Endothelial cell of umbilical vein (primary cell): ENCODE measurements around the gene BAMBI. TPM values are rescaled to one million over a fixed set of nuclear protein-coding genes. Genes with fewer than 3 reads are reported as not detected.

Experiments used
- BruUV-seq: library from RNA; stranded (reverse); fragments of 400-500 nt; replicated peaks from 2 replicates; lab custom pipeline; 2021; lab: Mats Ljungman, UMichigan
- CTCF ChIA-PET: fragments of 300-600, 350-600 bp; sonication (Branson Sonifier 250); formaldehyde crosslinking; loops from one replicate; lab custom pipeline; 2021; ENCODE audit warnings: antibody characterized with exemption, inconsistent platforms; lab: Charles Lee
- POLR2A ChIA-PET: fragments of 300-600, 350-600 bp; sonication (Branson Sonifier 250); formaldehyde crosslinking; loops from one replicate; lab custom pipeline; 2021; ENCODE audit warnings: antibody characterized with exemption, inconsistent platforms; lab: Charles Lee
- DNase-seq: peaks from one replicate; pipeline ENCODE4 v3.0.0-alpha.2; 2011; ENCODE audit warnings: low read depth, low spot score
- FAIRE-seq: peaks from 2 replicates; lab custom pipeline; 2011; peaks lifted over from hg19 to GRCh38; lab: Jason Lieb, UNC
- H2AFZ ChIP-seq: 2 replicates; pipeline ENCODE4 v1.6.0; 2012; ENCODE audit warnings: low read depth, low read length, control low read depth, inconsistent platforms
- H3K27ac ChIP-seq: 2 replicates; pipeline ENCODE4 v1.5.1; 2011; ENCODE audit warnings: low read depth, mild to moderate bottlenecking, control low read depth, low read length, moderate library complexity; ENCODE audit not compliant: insufficient read depth
- H3K27me3 ChIP-seq, 2 experiments: 2 replicates each; pipeline versions ENCODE4 v1.6.0 to v1.6.1; 2011; ENCODE audit warnings: low read length in 2 of 2, mixed read lengths in 1 of 2; ENCODE audit not compliant: control insufficient read depth in 2 of 2, insufficient read depth in 2 of 2
- H3K36me3 ChIP-seq, 2 experiments: 2 replicates in 1 of 2; 3 replicates in 1 of 2; pipeline ENCODE4 v1.5.1; 2011; ENCODE audit warnings: low read length in 2 of 2, mild to moderate bottlenecking in 1 of 2, moderate library complexity in 1 of 2; ENCODE audit not compliant: control insufficient read depth in 2 of 2, insufficient read depth in 2 of 2; ENCODE audit errors: extremely low read depth in 1 of 2
- H3K4me1 ChIP-seq: 3 replicates; pipeline ENCODE4 v1.5.1; 2011; ENCODE audit warnings: mild to moderate bottlenecking, low read length; ENCODE audit not compliant: control insufficient read depth, insufficient read depth; ENCODE audit errors: extremely low read depth
- H3K4me2 ChIP-seq: 2 replicates; pipeline ENCODE4 v1.6.1; 2011; ENCODE audit warnings: low read length, control low read depth, mixed read lengths; ENCODE audit not compliant: insufficient read depth
- H3K4me3 ChIP-seq, 3 experiments: fragments of 200-600 bp in 1 of 3; sonication (generic), shearing (Covaris generic) in 1 of 3; replicated peaks in 1 of 3; 2 replicates each; pipeline ENCODE4 v1.5.1; 2011 to 2016; ENCODE audit warnings: control low read depth in 3 of 3, low read length in 3 of 3, mild to moderate bottlenecking in 2 of 3, inconsistent platforms in 1 of 3, low read depth in 1 of 3, moderate library complexity in 1 of 3; ENCODE audit not compliant: insufficient read depth in 1 of 3
- H3K79me2 ChIP-seq: 2 replicates; pipeline ENCODE4 v1.6.0; 2012; ENCODE audit warnings: low read length, inconsistent platforms; ENCODE audit not compliant: control insufficient read depth, insufficient read depth
- H3K9ac ChIP-seq: replicated peaks from 2 replicates; pipeline ENCODE3; 2011; ENCODE audit warnings: low read length, control low read depth; ENCODE audit not compliant: insufficient read depth; ENCODE audit errors: extremely low read depth
- H3K9me1 ChIP-seq: replicated peaks from 3 replicates; pipeline ENCODE4 v1.6.0; 2011; ENCODE audit warnings: mild to moderate bottlenecking, low read length; ENCODE audit not compliant: control insufficient read depth, insufficient read depth; ENCODE audit errors: extremely low read depth
- H3K9me3 ChIP-seq: replicated peaks from 2 replicates; pipeline ENCODE4 v1.5.1; 2012; ENCODE audit warnings: low read length, inconsistent platforms; ENCODE audit not compliant: control insufficient read depth, insufficient read depth
- H4K20me1 ChIP-seq: replicated peaks from 2 replicates; pipeline ENCODE3; 2011; ENCODE audit warnings: mild to moderate bottlenecking, low read length; ENCODE audit not compliant: control insufficient read depth, insufficient read depth; ENCODE audit errors: extremely low read depth
- EZH2 ChIP-seq: IDR thresholded peaks from 2 replicates; pipeline ENCODE4 v1.6.1; 2012; ENCODE audit warnings: borderline replicate concordance, low read depth, mild to moderate bottlenecking, moderate library complexity, low read length, inconsistent platforms; ENCODE audit not compliant: severe bottlenecking
- FOS ChIP-seq: IDR thresholded peaks from 2 replicates; pipeline ENCODE4 v1.6.1; 2011; ENCODE audit warnings: mild to moderate bottlenecking, low read length, moderate library complexity, borderline replicate concordance; ENCODE audit not compliant: insufficient read depth
- GATA2 ChIP-seq: IDR thresholded peaks from 2 replicates; pipeline ENCODE4 v1.7.0; 2011; ENCODE audit warnings: low read depth, mild to moderate bottlenecking, moderate library complexity, mixed read lengths, low read length; ENCODE audit not compliant: insufficient read length, insufficient read depth
- JUN ChIP-seq: IDR thresholded peaks from 2 replicates; pipeline ENCODE4 v1.6.1; 2011; ENCODE audit warnings: borderline replicate concordance, low read depth; ENCODE audit not compliant: insufficient read length, insufficient read depth
- MYC ChIP-seq: IDR thresholded peaks from one replicate; pipeline ENCODE4 v1.6.1; 2011; ENCODE audit warnings: mild to moderate bottlenecking, low read depth, low read length
- POLR2A ChIP-seq: IDR thresholded peaks from 2 replicates; pipeline ENCODE4 v1.6.1; 2012; ENCODE audit warnings: low read depth, mild to moderate bottlenecking, control low read depth, low read length
- POLR2AphosphoS5 ChIP-seq: IDR thresholded peaks from 2 replicates; pipeline ENCODE4 v1.6.1; 2012; ENCODE audit warnings: low read depth, mild to moderate bottlenecking, control low read depth, low read length, moderate library complexity; ENCODE audit not compliant: insufficient read depth
- dilution Hi-C: fragments of 300-500 bp; cut with MboI; formaldehyde crosslinking; loops from one replicate; pipeline ENCODE4 v1.15.0; 2019; ENCODE audit warnings: low sequenced_read_pairs; ENCODE audit not compliant: extremely low pct_ligation_motif_present
- intact Hi-C: fragments of 100-400 bp; cut with micrococcal nuclease; formaldehyde crosslinking; loops from one replicate; pipeline ENCODE4 v1.10.0; 2022
- polyA plus RNA-seq, 4 experiments: library from polyadenylated mRNA; depleted of rRNA in 3 of 4; stranded (reverse) in 3 of 4; unstranded in 1 of 4; fragments of >200 nt; gene quantifications; 2 replicates each; pipeline versions ENCODE4 v1.2.1 to v1.2.3, GENCODE V29; 2011 to 2012; ENCODE audit warnings: missing spikeins in 1 of 4
- total RNA-seq: library from RNA; stranded (reverse); gene quantifications from 2 replicates; pipeline ENCODE4 v1.2.3, GENCODE V29; 2021
- TF ChIP-seq, protein P1 (sequence below): IDR thresholded peaks from 2 replicates; pipeline ENCODE4 v1.6.1; 2011; ENCODE audit not compliant: insufficient read depth, insufficient read length
- TF ChIP-seq, protein P2 (sequence below), 2 donors: IDR thresholded peaks; 1 replicate in 1 of 2; 2 replicates in 1 of 2; pipeline ENCODE4 v1.5.1; 2011; ENCODE audit warnings: low read length in 2 of 2, mild to moderate bottlenecking in 2 of 2, moderate library complexity in 2 of 2, control low read depth in 1 of 2, inconsistent platforms in 1 of 2, low read depth in 1 of 2; ENCODE audit not compliant: insufficient read depth in 1 of 2; ENCODE audit errors: extremely low read depth in 1 of 2

BAMBI gene
- total and polyA plus RNA-seq, 2 donors (not counting 3 experiments of a cell fraction or from before 2014, with no cell fraction given) = 3.2 to 4.3 TPM

DNA sequence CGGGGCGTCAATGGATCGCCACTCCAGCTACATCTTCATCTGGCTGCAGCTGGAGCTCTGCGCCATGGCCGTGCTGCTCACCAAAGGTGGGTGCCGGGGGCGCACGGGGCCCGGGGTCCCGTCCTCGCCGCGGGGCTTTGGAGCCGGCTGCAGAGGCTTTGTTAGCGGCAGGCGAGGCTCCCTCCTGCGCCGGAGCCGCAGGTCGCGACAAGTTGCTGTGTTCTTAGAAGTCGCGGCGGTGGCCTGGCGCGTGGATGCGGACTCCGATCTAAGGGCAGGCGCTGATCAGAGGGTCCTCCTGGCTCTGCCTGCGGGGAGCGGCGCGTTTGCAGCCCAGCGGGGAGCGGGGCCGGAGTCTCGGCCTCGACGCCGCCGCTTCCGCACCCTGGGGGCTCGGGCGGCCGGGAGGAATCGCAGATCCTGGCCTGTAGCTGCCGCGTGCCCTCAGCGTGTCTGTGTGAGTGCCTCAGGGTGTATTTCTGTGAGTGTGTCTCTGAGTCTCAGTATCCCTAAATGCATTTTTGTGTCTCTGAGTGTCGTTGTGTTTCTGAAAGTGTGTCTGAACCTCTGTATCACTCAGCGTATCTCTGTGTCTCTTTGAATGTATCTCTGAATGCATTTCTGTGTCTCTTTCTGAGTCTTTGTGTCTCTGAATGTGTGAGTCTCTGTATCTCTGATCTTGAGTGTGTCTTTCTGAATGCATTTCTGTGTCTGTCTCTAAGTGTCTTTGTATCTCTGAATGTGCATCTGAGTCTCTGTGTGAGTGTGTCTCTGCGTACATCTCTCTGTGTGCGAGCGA is 766 bp downstream of the BAMBI start:
- CTCF ChIA-PET = interaction anchor here (0.6 to 10.3 kb wide), 15 partner anchors 8 to 441 kb away, joined by 3 to 94 read pairs (median 4); no protein-coding TSS in a partner anchor
- intact Hi-C loops = loop anchor here (1.0 to 5.0 kb wide), 6 partner anchors 41 to 626 kb away; partner anchors contain the start of gene WAC
- Histone ChIP-seq H3K4me3 (peak overlapping the region; percentile 30 to 78 (median 64)), H3K79me2 (no peaks in the 10 kb centered on the region), H3K4me1 (peaks cover 32% of the 10 kb centered on the region), H3K27ac (no peak overlapping the region), H3K9ac (peak overlapping the region; percentile 68), H3K27me3 (peaks cover 17 to 30% of the 10 kb centered on the region in 2 experiments), H3K36me3 (no peaks in the 10 kb centered on the region), H3K9me3 (no peaks in the 10 kb centered on the region), H3K4me2 (peak overlapping the region; percentile 83), H2AFZ (peak overlapping the region; percentile 63), H3K9me1 (no peaks in the 10 kb centered on the region), H4K20me1 (no peaks in the 10 kb centered on the region)
- no peak for TF ChIP-seq JUN
- TF ChIP-seq POLR2A = no peak
- TF ChIP-seq, protein P1, sequence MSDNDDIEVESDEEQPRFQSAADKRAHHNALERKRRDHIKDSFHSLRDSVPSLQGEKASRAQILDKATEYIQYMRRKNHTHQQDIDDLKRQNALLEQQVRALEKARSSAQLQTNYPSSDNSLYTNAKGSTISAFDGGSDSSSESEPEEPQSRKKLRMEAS = no peak
- no peak for TF ChIP-seq FOS
- no peak for TF ChIP-seq EZH2
- no peak for TF ChIP-seq POLR2AphosphoS5
- no peak for TF ChIP-seq MYC
- TF ChIP-seq, protein P2, sequence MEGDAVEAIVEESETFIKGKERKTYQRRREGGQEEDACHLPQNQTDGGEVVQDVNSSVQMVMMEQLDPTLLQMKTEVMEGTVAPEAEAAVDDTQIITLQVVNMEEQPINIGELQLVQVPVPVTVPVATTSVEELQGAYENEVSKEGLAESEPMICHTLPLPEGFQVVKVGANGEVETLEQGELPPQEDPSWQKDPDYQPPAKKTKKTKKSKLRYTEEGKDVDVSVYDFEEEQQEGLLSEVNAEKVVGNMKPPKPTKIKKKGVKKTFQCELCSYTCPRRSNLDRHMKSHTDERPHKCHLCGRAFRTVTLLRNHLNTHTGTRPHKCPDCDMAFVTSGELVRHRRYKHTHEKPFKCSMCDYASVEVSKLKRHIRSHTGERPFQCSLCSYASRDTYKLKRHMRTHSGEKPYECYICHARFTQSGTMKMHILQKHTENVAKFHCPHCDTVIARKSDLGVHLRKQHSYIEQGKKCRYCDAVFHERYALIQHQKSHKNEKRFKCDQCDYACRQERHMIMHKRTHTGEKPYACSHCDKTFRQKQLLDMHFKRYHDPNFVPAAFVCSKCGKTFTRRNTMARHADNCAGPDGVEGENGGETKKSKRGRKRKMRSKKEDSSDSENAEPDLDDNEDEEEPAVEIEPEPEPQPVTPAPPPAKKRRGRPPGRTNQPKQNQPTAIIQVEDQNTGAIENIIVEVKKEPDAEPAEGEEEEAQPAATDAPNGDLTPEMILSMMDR (IDR thresholded peaks at IDR 0.05; ENCODE audit: extremely low read depth in 1 of 2, insufficient read depth in 1 of 2, low read depth in 1 of 2, low read length in 2 of 2) = no peak
- no peak for TF ChIP-seq GATA2
- BruUV-seq = no TSS peak
- FAIRE-seq = no peak
- dilution Hi-C loops = no loop called here
- peak; percentile 59 for DNase-seq
- POLR2A ChIA-PET = interaction anchor here (0.9 to 1.0 kb wide), 2 partner anchors 8 to 9 kb away, joined by 3 read pairs; no protein-coding TSS in a partner anchor
